Measurements from ENCODE around the gene CDK2AP2. TPM values are rescaled to one million over a fixed set of nuclear protein-coding genes. Genes with fewer than 3 reads are reported as not detected.

The CDK2AP2 gene
- total RNA-seq, 1 donor: 9.7 TPM

- H3K27me3 ChIP-seq (ENCODE audit: insufficient read depth, low read length): no peaks in the 10 kb centered on the region
- no peaks in the 10 kb centered on the region for H3K9me3 ChIP-seq (ENCODE audit: low read depth, low read length)
- peaks cover 21% of the 10 kb centered on the region for H3K4me1 ChIP-seq (ENCODE audit: insufficient read depth, low read length)
- H3K4me3 ChIP-seq (ENCODE audit: low read length): no peak overlapping the region
Measured at GRCh38 chr11:67458266-67458665, 49.7 kb downstream of the CDK2AP2 start.

- H3K4me1 ChIP-seq (ENCODE audit: insufficient read depth, low read length): peaks cover 19% of the 10 kb centered on the region
- no peak overlapping the region for H3K4me3 ChIP-seq (ENCODE audit: low read length)
- H3K9me3 ChIP-seq (ENCODE audit: low read depth, low read length): no peaks in the 10 kb centered on the region
- no peaks in the 10 kb centered on the region for H3K27me3 ChIP-seq (ENCODE audit: insufficient read depth, low read length)
Measured at GRCh38 chr11:67457453-67457852, 50.5 kb downstream of the CDK2AP2 start.

Other genes with a start within 250 kb of the CDK2AP2 start
- gene GRK2, start 241.7 kb downstream of the CDK2AP2 start, total RNA-seq: 185 TPM
- 48.4 TPM for gene ANKRD13D, start 218.9 kb downstream of the CDK2AP2 start, total RNA-seq
- gene SSH3, start 204.6 kb downstream of the CDK2AP2 start, total RNA-seq: 4.6 TPM
- 33.9 TPM for gene POLD4, start 154.6 kb downstream of the CDK2AP2 start, total RNA-seq
- gene CLCF1, start 134.6 kb downstream of the CDK2AP2 start, total RNA-seq: 11.0 TPM
- 7.8 TPM for gene RAD9A, start 116.2 kb downstream of the CDK2AP2 start, total RNA-seq
- gene PPP1CA, start 106.3 kb downstream of the CDK2AP2 start, total RNA-seq: 126 TPM
- 51.6 TPM for gene TBC1D10C, start 104.1 kb downstream of the CDK2AP2 start, total RNA-seq
- gene CARNS1, start 92.5 kb downstream of the CDK2AP2 start, total RNA-seq: 3.3 TPM
- 52.1 TPM for gene RPS6KB2, start 79.7 kb downstream of the CDK2AP2 start, total RNA-seq
- 137 TPM for gene PTPRCAP, start 70.5 kb downstream of the CDK2AP2 start, total RNA-seq
- 28.1 TPM for gene CORO1B, start 64.7 kb downstream of the CDK2AP2 start, total RNA-seq
- not detected for gene GPR152, start 55.4 kb downstream of the CDK2AP2 start, total RNA-seq
- gene CABP4, start 52.8 kb downstream of the CDK2AP2 start, total RNA-seq: 2.6 TPM
- 18.4 TPM for gene TMEM134, start 38.9 kb downstream of the CDK2AP2 start, total RNA-seq
- 77.2 TPM for gene AIP, start 25.1 kb downstream of the CDK2AP2 start, total RNA-seq
- 62.0 TPM for gene PITPNM1, start 2.8 kb downstream of the CDK2AP2 start, total RNA-seq
- gene CABP2, start 15.3 kb upstream of the CDK2AP2 start, total RNA-seq: not detected
- 294 TPM for gene GSTP1, start 75.7 kb upstream of the CDK2AP2 start, total RNA-seq
- gene NDUFV1, start 98.8 kb upstream of the CDK2AP2 start, total RNA-seq: 90.1 TPM
- gene NUDT8, start 121.8 kb upstream of the CDK2AP2 start, total RNA-seq: 2.3 TPM
- not detected for gene TBX10, start 131.6 kb upstream of the CDK2AP2 start, total RNA-seq
- gene ACY3, start 142.6 kb upstream of the CDK2AP2 start, total RNA-seq: 0.31 TPM
- not detected for gene ALDH3B2, start 166.5 kb upstream of the CDK2AP2 start, total RNA-seq

Data from mononuclear cell (primary cell).